WI38 (cell line): ENCODE data around the gene GRID1.

Experiments
- H3K4me3 ChIP-seq: 2 replicates; pipeline ENCODE4 v1.5.1; 2011; ENCODE audit warnings: low read depth, mild to moderate bottlenecking, control low read depth, low read length
- CTCF ChIP-seq: IDR thresholded peaks from 2 replicates; pipeline ENCODE4 v1.5.1; 2012; ENCODE audit warnings: low read depth, mild to moderate bottlenecking, control low read depth, low read length

Gene GRID1

GRCh38 chr10:85594239-85594638 is 772.4 kb downstream of the GRID1 start:
- H3K4me3 ChIP-seq: no peak overlapping the region
- TF ChIP-seq CTCF: no peak

GRCh38 chr10:85593226-85593772 is 773.3 kb downstream of the GRID1 start:
- TF ChIP-seq CTCF: no peak
- no peak overlapping the region for H3K4me3 ChIP-seq

GRCh38 chr10:85581371-85581770 is 785.2 kb downstream of the GRID1 start:
- no peak overlapping the region for H3K4me3 ChIP-seq
- no peak for TF ChIP-seq CTCF

- no peak overlapping the region for H3K4me3 ChIP-seq
- no peak for TF ChIP-seq CTCF
These were observed 786.0 kb downstream of the GRID1 start for GRCh38 chr10:85580585-85580984.

GRCh38 chr10:85578860-85579259 is 787.7 kb downstream of the GRID1 start:
- TF ChIP-seq CTCF: no peak

GRCh38 chr10:85575441-85575840 is 791.2 kb downstream of the GRID1 start:
- no peak overlapping the region for H3K4me3 ChIP-seq
- no peak for TF ChIP-seq CTCF

More at GRCh38 chr10:85578860-85579259, 787.7 kb downstream of the GRID1 start:
- H3K4me3 ChIP-seq: no peak overlapping the region

- H3K4me3 ChIP-seq: no peak overlapping the region
- no peak for TF ChIP-seq CTCF
These were observed 795.7 kb downstream of the GRID1 start for GRCh38 chr10:85570871-85571270.
